HepG2 (cell line): ENCODE measurements around the gene FAAP20. TPM values are rescaled to one million over a fixed set of nuclear protein-coding genes. Genes with fewer than 3 reads are reported as not detected.

Experiments
- AGO2 ChIP-seq: fragments of 200-400 bp; formaldehyde crosslinking; optimal IDR thresholded peaks from 2 replicates; pipeline ENCODE3; 2017; ENCODE audit warnings: mild to moderate bottlenecking, low read depth, low read length, moderate library complexity
- EP300 ChIP-seq, 3 experiments: sonication (generic) in 1 of 3; formaldehyde crosslinking in 1 of 3; IDR thresholded peaks; 2 replicates each; pipeline versions ENCODE4 v1.5.1 to v1.6.1; 2011 to 2020; ENCODE audit warnings: low read depth in 2 of 3, low read length in 2 of 3, borderline replicate concordance in 1 of 3, improper control_type of control experiment in 1 of 3, mild to moderate bottlenecking in 1 of 3, missing genetic modification reagents in 1 of 3, moderate library complexity in 1 of 3
- MAFF ChIP-seq: IDR thresholded peaks from 2 replicates; pipeline ENCODE4 v1.6.1; 2011; ENCODE audit warnings: low read depth, low read length, improper control_type of control experiment
- MAZ ChIP-seq, 2 experiments: sonication (generic) in 1 of 2; formaldehyde crosslinking in 1 of 2; IDR thresholded peaks; 2 replicates each; pipeline versions ENCODE4 v1.5.0 to v1.6.1; 2012 to 2020; ENCODE audit warnings: low read depth in 2 of 2, mild to moderate bottlenecking in 2 of 2, borderline replicate concordance in 1 of 2, improper control_type of control experiment in 1 of 2, low read length in 1 of 2, missing genetic modification reagents in 1 of 2, moderate library complexity in 1 of 2
- REPIN1 ChIP-seq: sonication (generic); formaldehyde crosslinking; IDR thresholded peaks from 2 replicates; pipeline ENCODE4 v1.8.0; 2022; ENCODE audit warnings: missing genetic modification reagents, low read depth, mild to moderate bottlenecking, borderline replicate concordance
- ZNF564 ChIP-seq: sonication (generic); formaldehyde crosslinking; IDR thresholded peaks from 2 replicates; pipeline ENCODE4 v1.8.1; 2023; ENCODE audit warnings: mild to moderate bottlenecking, missing genetic modification reagents
- polyA plus RNA-seq, 8 experiments: library from polyadenylated mRNA; depleted of rRNA in 3 of 8; stranded (reverse) in 7 of 8; unstranded in 1 of 8; fragments of >200 nt; fragmentation: Illumina TruSeq in 4 of 8; extraction: Trizol in 4 of 8; gene quantifications; 2 replicates each; pipeline versions ENCODE4 v1.2.1 to v1.2.3, GENCODE V29; 2011 to 2016; ENCODE audit warnings: low read depth in 4 of 8, missing spikeins in 1 of 8, mixed read lengths in 1 of 8; ENCODE audit not compliant: insufficient read depth in 1 of 8
- total RNA-seq, 5 experiments: library from RNA; depleted of rRNA; stranded (reverse); fragments of >200 nt; fragmentation: Illumina TruSeq; extraction: Trizol; gene quantifications; 2 replicates each; pipeline ENCODE4 v1.2.3, GENCODE V29; 2016; ENCODE audit warnings: low read depth in 1 of 5
- TF ChIP-seq, protein P1 (sequence below), 2 experiments: sonication (generic) in 1 of 2; formaldehyde crosslinking in 1 of 2; IDR thresholded peaks; 2 replicates each; pipeline versions ENCODE4 v1.5.1 to v1.6.1; 2011 to 2020; ENCODE audit warnings: borderline replicate concordance in 1 of 2, low read depth in 1 of 2, low read length in 1 of 2, mild to moderate bottlenecking in 1 of 2, missing genetic modification reagents in 1 of 2, moderate library complexity in 1 of 2
- TF ChIP-seq, protein P2 (sequence below): sonication (generic); formaldehyde crosslinking; IDR thresholded peaks from 2 replicates; pipeline ENCODE4 v1.4.0; 2020; ENCODE audit warnings: mild to moderate bottlenecking, missing genetic modification reagents
- TF ChIP-seq, protein P3 (sequence below): sonication (generic); formaldehyde crosslinking; IDR thresholded peaks from 2 replicates; pipeline ENCODE4 v1.4.0; 2020; ENCODE audit warnings: mild to moderate bottlenecking, missing genetic modification reagents
- TF ChIP-seq, protein P4 (sequence below), 2 experiments: sonication (generic) in 1 of 2; formaldehyde crosslinking in 1 of 2; IDR thresholded peaks; 2 replicates each; pipeline versions ENCODE4 v1.4.0 to v1.6.1; 2018 to 2020; ENCODE audit warnings: missing genetic modification reagents in 2 of 2, borderline replicate concordance in 1 of 2, low read depth in 1 of 2, mild to moderate bottlenecking in 1 of 2, missing biosample characterization in 1 of 2
- TF ChIP-seq, protein P5 (sequence below): sonication (generic); formaldehyde crosslinking; IDR thresholded peaks from 2 replicates; pipeline ENCODE4 v1.4.0; 2020; ENCODE audit warnings: mild to moderate bottlenecking, missing genetic modification reagents

The FAAP20 gene
- total and polyA plus RNA-seq, 2 of the 13 experiments (the other 11 are each of a cell fraction or from before 2014, with no cell fraction given): 9.6 to 10.8 TPM

DNA sequence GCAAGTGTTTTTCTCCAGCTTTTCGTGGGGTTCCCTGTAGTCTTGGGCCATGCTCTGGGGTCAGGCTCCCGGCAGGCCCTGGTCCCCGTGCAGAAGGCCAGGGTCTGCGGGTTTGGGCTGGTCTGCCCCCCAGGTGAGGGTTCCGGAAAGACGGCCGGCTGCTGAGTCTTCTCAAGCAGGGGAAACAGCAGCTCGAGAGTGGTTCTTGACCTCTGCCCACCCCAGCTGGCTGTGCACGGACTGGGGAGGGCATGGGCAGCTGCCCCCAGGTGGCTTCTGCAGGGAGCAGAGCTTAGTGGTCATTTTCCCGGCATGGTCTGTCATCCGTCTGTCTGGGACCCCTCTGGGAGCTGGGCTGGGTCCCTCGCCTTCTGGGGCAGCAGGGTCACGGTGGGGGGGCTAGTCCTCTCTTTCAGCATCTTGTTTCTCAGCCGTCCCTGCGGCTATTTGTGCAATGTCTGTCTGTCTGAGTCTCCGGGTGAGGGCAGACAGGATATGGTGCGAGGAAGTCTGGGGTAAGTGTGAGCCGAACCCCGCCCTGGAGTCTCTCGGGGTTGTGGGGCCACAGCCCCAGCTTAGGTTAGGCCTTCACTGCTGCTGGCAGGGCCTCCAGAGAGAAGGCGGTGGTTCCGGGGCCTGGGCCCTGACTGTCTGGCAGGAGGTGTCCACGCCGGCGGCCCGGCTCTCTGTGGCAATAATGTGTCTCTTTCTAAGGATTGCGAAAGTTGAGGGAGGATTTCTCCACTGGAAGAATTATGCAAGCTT is 39.6 kb upstream of the FAAP20 start (continued):
- TF ChIP-seq, protein P1, sequence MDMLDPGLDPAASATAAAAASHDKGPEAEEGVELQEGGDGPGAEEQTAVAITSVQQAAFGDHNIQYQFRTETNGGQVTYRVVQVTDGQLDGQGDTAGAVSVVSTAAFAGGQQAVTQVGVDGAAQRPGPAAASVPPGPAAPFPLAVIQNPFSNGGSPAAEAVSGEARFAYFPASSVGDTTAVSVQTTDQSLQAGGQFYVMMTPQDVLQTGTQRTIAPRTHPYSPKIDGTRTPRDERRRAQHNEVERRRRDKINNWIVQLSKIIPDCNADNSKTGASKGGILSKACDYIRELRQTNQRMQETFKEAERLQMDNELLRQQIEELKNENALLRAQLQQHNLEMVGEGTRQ (IDR thresholded peaks at IDR 0.05; ENCODE audit: low read depth, low read length): no peak
- TF ChIP-seq, protein P1 (CRISPR knock-in tag; IDR thresholded peaks at IDR 0.05; ENCODE audit: borderline replicate concordance): no peak
- TF ChIP-seq, protein P2, sequence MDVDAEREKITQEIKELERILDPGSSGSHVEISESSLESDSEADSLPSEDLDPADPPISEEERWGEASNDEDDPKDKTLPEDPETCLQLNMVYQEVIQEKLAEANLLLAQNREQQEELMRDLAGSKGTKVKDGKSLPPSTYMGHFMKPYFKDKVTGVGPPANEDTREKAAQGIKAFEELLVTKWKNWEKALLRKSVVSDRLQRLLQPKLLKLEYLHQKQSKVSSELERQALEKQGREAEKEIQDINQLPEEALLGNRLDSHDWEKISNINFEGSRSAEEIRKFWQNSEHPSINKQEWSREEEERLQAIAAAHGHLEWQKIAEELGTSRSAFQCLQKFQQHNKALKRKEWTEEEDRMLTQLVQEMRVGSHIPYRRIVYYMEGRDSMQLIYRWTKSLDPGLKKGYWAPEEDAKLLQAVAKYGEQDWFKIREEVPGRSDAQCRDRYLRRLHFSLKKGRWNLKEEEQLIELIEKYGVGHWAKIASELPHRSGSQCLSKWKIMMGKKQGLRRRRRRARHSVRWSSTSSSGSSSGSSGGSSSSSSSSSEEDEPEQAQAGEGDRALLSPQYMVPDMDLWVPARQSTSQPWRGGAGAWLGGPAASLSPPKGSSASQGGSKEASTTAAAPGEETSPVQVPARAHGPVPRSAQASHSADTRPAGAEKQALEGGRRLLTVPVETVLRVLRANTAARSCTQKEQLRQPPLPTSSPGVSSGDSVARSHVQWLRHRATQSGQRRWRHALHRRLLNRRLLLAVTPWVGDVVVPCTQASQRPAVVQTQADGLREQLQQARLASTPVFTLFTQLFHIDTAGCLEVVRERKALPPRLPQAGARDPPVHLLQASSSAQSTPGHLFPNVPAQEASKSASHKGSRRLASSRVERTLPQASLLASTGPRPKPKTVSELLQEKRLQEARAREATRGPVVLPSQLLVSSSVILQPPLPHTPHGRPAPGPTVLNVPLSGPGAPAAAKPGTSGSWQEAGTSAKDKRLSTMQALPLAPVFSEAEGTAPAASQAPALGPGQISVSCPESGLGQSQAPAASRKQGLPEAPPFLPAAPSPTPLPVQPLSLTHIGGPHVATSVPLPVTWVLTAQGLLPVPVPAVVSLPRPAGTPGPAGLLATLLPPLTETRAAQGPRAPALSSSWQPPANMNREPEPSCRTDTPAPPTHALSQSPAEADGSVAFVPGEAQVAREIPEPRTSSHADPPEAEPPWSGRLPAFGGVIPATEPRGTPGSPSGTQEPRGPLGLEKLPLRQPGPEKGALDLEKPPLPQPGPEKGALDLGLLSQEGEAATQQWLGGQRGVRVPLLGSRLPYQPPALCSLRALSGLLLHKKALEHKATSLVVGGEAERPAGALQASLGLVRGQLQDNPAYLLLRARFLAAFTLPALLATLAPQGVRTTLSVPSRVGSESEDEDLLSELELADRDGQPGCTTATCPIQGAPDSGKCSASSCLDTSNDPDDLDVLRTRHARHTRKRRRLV: peak; percentile 87; the same call in 1 of the 2 replicates
- TF ChIP-seq, protein P3, sequence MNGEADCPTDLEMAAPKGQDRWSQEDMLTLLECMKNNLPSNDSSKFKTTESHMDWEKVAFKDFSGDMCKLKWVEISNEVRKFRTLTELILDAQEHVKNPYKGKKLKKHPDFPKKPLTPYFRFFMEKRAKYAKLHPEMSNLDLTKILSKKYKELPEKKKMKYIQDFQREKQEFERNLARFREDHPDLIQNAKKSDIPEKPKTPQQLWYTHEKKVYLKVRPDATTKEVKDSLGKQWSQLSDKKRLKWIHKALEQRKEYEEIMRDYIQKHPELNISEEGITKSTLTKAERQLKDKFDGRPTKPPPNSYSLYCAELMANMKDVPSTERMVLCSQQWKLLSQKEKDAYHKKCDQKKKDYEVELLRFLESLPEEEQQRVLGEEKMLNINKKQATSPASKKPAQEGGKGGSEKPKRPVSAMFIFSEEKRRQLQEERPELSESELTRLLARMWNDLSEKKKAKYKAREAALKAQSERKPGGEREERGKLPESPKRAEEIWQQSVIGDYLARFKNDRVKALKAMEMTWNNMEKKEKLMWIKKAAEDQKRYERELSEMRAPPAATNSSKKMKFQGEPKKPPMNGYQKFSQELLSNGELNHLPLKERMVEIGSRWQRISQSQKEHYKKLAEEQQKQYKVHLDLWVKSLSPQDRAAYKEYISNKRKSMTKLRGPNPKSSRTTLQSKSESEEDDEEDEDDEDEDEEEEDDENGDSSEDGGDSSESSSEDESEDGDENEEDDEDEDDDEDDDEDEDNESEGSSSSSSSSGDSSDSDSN (CRISPR knock-in tag): peak; percentile 92
- no peak for TF ChIP-seq MAFF
- TF ChIP-seq AGO2: peak; percentile 67
- peak; percentile 10; the same call in 1 of the 2 replicates for TF ChIP-seq REPIN1 (CRISPR knock-in tag)
- peak; percentile 88 to 92 for TF ChIP-seq EP300 (IDR thresholded peaks at IDR 0.05; ENCODE audit: low read depth in 2 of 2, low read length in 2 of 2)
- peak; percentile 80 for TF ChIP-seq EP300 (CRISPR knock-in tag; IDR thresholded peaks at IDR 0.05; ENCODE audit: borderline replicate concordance)
- TF ChIP-seq, protein P4, sequence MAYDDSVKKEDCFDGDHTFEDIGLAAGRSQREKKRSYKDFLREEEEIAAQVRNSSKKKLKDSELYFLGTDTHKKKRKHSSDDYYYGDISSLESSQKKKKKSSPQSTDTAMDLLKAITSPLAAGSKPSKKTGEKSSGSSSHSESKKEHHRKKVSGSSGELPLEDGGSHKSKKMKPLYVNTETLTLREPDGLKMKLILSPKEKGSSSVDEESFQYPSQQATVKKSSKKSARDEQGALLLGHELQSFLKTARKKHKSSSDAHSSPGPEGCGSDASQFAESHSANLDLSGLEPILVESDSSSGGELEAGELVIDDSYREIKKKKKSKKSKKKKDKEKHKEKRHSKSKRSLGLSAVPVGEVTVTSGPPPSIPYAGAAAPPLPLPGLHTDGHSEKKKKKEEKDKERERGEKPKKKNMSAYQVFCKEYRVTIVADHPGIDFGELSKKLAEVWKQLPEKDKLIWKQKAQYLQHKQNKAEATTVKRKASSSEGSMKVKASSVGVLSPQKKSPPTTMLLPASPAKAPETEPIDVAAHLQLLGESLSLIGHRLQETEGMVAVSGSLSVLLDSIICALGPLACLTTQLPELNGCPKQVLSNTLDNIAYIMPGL (CRISPR knock-in tag; IDR thresholded peaks at IDR 0.05; ENCODE audit: borderline replicate concordance in 1 of 2, low read depth in 1 of 2): peak; percentile 50 to 61; a peak in 3 of 4 replicates
- peak; percentile 47; the same call in 1 of the 2 replicates for TF ChIP-seq ZNF564 (CRISPR knock-in tag)
- no peak for TF ChIP-seq MAZ (IDR thresholded peaks at IDR 0.05; ENCODE audit: borderline replicate concordance, low read depth, low read length)
- TF ChIP-seq MAZ (CRISPR knock-in tag; IDR thresholded peaks at IDR 0.05; ENCODE audit: low read depth): peak; percentile 75
- TF ChIP-seq, protein P5, sequence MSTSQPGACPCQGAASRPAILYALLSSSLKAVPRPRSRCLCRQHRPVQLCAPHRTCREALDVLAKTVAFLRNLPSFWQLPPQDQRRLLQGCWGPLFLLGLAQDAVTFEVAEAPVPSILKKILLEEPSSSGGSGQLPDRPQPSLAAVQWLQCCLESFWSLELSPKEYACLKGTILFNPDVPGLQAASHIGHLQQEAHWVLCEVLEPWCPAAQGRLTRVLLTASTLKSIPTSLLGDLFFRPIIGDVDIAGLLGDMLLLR (CRISPR knock-in tag): peak; percentile 89
